Measurements from ENCODE around the gene SPEF2.

Gene SPEF2

DNA sequence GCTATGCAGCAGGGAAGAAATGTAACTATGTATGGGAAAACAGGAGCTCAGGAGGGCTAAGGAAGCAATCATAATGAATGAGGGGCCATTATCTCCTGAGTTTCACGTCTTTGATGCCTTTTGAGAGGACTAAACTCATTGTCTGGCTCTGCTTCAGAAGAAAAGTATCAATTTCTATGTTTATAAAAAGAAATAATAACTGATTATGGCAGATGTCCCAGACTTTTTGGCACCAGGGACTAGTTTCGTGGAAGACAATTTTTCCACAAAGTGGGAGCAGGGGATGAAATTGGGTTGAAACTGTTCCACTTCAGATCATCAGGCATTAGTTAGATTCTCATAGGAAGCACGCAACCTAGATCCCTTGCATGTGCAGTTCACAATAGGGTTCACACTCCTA is 230.3 kb downstream of the SPEF2 start:
- TF ChIP-seq, protein P1, sequence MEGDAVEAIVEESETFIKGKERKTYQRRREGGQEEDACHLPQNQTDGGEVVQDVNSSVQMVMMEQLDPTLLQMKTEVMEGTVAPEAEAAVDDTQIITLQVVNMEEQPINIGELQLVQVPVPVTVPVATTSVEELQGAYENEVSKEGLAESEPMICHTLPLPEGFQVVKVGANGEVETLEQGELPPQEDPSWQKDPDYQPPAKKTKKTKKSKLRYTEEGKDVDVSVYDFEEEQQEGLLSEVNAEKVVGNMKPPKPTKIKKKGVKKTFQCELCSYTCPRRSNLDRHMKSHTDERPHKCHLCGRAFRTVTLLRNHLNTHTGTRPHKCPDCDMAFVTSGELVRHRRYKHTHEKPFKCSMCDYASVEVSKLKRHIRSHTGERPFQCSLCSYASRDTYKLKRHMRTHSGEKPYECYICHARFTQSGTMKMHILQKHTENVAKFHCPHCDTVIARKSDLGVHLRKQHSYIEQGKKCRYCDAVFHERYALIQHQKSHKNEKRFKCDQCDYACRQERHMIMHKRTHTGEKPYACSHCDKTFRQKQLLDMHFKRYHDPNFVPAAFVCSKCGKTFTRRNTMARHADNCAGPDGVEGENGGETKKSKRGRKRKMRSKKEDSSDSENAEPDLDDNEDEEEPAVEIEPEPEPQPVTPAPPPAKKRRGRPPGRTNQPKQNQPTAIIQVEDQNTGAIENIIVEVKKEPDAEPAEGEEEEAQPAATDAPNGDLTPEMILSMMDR (IDR thresholded peaks at IDR 0.05; ENCODE audit: low read depth, low read length): no peak
- H3K9me3 ChIP-seq: no peaks in the 10 kb centered on the region
- H3K36me3 ChIP-seq: no peaks in the 10 kb centered on the region
- H3K4me1 ChIP-seq: no peaks in the 10 kb centered on the region
- no peak overlapping the region for H3K4me3 ChIP-seq (ENCODE audit: low read depth, low read length)
- H3K27me3 ChIP-seq: no peaks in the 10 kb centered on the region
- no peak for DNase-seq

DNA sequence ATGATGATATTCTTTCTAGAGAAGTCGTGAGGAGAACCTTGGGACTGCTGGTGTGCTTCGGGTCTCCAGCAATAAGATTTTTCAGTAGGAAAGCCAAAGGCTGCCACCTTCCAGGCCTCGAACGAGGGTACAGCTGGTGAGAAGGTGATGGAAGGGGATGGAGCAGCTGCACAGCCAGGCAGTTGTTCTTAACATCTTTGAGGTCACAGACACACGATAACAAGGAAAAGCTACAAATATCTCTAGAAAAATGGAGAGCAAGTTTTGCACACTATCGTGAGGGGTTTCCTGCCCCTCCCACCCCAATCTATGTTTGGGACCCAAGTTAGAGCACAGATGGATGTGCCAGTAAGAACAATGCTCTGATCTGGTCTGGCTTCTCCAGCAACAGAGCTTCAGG is 232.2 kb downstream of the SPEF2 start:
- Histone ChIP-seq H3K4me3 (ENCODE audit: low read depth, low read length) (no peak overlapping the region), H3K9me3 (no peaks in the 10 kb centered on the region), H3K4me1 (no peaks in the 10 kb centered on the region), H3K36me3 (no peaks in the 10 kb centered on the region), H3K27me3 (no peaks in the 10 kb centered on the region)
- TF ChIP-seq, protein P1 (IDR thresholded peaks at IDR 0.05; ENCODE audit: low read depth, low read length): no peak
- no peak for DNase-seq

DNA sequence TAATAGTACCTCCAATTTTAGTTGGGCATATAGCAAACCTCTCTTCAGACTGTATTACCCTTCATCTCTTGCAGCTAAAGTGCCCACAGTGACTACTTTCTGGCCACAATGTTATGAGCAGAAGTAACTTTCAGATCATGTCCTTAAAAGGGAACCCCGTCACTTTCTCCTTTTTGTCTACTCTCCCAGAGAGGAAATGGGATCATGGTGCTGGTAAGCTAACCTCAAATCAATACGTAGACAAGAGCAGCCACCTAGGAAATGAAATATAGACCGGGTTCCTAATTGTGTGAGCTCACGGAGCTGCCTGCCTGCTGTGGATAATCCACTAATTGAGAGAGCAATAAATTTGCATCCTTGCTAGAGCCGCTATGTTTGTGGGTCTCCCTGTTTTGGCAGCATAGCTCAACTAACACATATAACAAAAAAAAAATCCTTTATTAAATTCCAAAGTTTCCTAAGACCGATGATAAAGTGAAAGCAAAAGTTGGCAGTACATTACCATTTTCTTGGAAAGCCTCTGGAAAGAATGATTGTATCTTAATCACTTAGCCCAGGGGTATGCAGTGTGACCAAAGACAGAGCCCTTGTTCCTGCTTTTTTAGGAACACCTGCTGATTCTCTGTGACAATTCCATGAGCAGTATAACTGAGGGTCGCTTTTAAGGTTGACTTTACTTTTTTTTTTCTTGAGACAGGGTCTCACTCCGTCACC is 233.5 kb downstream of the SPEF2 start:
- no peaks in the 10 kb centered on the region for H3K36me3 ChIP-seq
- TF ChIP-seq, protein P1 (IDR thresholded peaks at IDR 0.05; ENCODE audit: low read depth, low read length): no peak
- H3K4me1 ChIP-seq: no peaks in the 10 kb centered on the region
- H3K9me3 ChIP-seq: no peaks in the 10 kb centered on the region
- no peaks in the 10 kb centered on the region for H3K27me3 ChIP-seq
- no peak overlapping the region for H3K4me3 ChIP-seq (ENCODE audit: low read depth, low read length)
- DNase-seq: no peak

DNA sequence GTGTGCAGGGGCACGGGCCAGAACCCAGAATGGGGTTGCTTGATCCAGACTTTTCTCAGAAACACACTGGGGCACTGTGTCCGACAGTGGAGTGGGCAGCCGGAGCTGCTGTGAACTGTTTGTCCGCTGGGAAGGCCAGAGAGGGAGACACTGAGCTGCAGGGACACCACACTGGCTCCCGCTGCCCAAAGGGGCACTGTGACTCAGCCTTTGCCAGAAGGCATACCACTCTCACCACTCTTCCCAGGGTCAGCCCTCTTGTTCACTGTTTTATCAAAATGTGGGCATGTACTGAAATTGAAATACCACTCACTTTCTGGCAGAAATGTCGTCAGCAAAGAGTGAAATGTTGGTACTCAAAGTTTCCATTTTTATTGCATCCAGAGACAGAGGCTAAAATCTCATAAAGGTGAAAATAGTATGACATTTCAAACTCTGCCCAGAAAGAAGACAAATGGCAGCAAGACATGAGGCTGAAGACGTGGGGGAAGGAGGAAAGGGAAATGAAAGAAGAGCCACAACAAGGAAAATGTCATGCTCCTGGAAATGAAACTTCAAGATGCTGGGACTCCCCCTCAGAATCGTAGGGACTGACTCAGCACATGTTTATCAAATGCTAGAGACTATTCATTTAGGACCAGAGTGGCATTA is 234.5 kb downstream of the SPEF2 start:
- H3K4me3 ChIP-seq (ENCODE audit: low read depth, low read length): no peak overlapping the region
- TF ChIP-seq, protein P1 (IDR thresholded peaks at IDR 0.05; ENCODE audit: low read depth, low read length): no peak
- H3K27me3 ChIP-seq: no peaks in the 10 kb centered on the region
- DNase-seq: peak; percentile 6
- no peaks in the 10 kb centered on the region for H3K36me3 ChIP-seq
- H3K9me3 ChIP-seq: no peaks in the 10 kb centered on the region
- H3K4me1 ChIP-seq: no peaks in the 10 kb centered on the region

DNA sequence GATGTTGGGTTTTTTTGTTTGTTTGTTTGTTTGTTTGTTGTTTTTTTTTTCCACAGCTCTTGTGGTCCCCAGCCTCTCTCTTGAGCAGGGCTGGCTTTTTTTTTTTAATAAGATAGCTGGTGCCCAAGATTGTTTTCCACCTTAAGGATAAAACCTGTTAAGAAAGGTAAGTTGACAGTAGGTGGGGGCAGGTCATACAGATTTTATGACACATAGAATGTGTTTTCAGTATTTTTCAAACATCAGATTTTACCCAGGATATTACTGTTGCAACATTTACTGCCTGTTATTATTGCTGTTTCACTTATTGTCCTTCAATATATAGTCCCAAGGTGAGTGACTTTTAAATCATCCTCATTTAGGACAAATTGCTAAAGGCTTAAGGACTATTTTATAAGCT is 235.1 kb downstream of the SPEF2 start:
- DNase-seq: no peak
- H3K36me3 ChIP-seq: no peaks in the 10 kb centered on the region
- no peaks in the 10 kb centered on the region for H3K27me3 ChIP-seq
- H3K4me1 ChIP-seq: no peaks in the 10 kb centered on the region
- no peak overlapping the region for H3K4me3 ChIP-seq (ENCODE audit: low read depth, low read length)
- no peaks in the 10 kb centered on the region for H3K9me3 ChIP-seq
- TF ChIP-seq, protein P1 (IDR thresholded peaks at IDR 0.05; ENCODE audit: low read depth, low read length): no peak

DNA sequence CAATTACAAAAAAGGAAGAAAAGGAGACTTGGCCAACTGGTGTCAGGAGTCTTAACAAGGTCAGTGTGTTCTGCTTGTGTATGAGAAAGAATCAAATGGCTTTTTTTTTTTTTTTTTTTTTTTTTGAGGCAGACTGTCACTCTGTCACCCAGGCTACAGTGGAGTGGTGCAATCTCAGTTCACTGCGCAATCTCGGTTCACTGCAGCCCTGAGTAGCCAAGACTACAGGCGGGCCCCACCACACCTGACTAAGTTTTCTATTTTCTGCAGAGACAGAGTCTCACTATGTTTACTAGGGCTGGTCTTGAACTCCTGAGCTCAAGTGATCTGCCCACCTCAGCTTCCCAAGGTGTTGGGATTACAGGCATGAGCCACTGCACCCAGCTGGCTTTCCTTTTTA is 236.0 kb downstream of the SPEF2 start:
- TF ChIP-seq, protein P1 (IDR thresholded peaks at IDR 0.05; ENCODE audit: low read depth, low read length): no peak
- no peak for DNase-seq
- no peaks in the 10 kb centered on the region for H3K9me3 ChIP-seq
- H3K27me3 ChIP-seq: no peaks in the 10 kb centered on the region
- no peak overlapping the region for H3K4me3 ChIP-seq (ENCODE audit: low read depth, low read length)
- H3K4me1 ChIP-seq: no peaks in the 10 kb centered on the region
- no peaks in the 10 kb centered on the region for H3K36me3 ChIP-seq
